Endothelial cell of umbilical vein (primary cell): ENCODE measurements around the gene MIA2. TPM values are rescaled to one million over a fixed set of nuclear protein-coding genes. Genes with fewer than 3 reads are reported as not detected.

Experiments used
- BruUV-seq: library from RNA; stranded (reverse); fragments of 400-500 nt; replicated peaks from 2 replicates; lab custom pipeline; 2021; lab: Mats Ljungman, UMichigan
- CTCF ChIA-PET: fragments of 300-600, 350-600 bp; sonication (Branson Sonifier 250); formaldehyde crosslinking; loops from one replicate; lab custom pipeline; 2021; ENCODE audit warnings: antibody characterized with exemption, inconsistent platforms; lab: Charles Lee
- POLR2A ChIA-PET: fragments of 300-600, 350-600 bp; sonication (Branson Sonifier 250); formaldehyde crosslinking; loops from one replicate; lab custom pipeline; 2021; ENCODE audit warnings: antibody characterized with exemption, inconsistent platforms; lab: Charles Lee
- DNase-seq: peaks from one replicate; pipeline ENCODE4 v3.0.0-alpha.2; 2011; ENCODE audit warnings: low read depth, low spot score
- FAIRE-seq: peaks from 2 replicates; lab custom pipeline; 2011; peaks lifted over from hg19 to GRCh38; lab: Jason Lieb, UNC
- H2AFZ ChIP-seq: 2 replicates; pipeline ENCODE4 v1.6.0; 2012; ENCODE audit warnings: low read depth, low read length, control low read depth, inconsistent platforms
- H3K27ac ChIP-seq: 2 replicates; pipeline ENCODE4 v1.5.1; 2011; ENCODE audit warnings: low read depth, mild to moderate bottlenecking, control low read depth, low read length, moderate library complexity; ENCODE audit not compliant: insufficient read depth
- H3K27me3 ChIP-seq, 2 experiments: 2 replicates each; pipeline versions ENCODE4 v1.6.0 to v1.6.1; 2011; ENCODE audit warnings: low read length in 2 of 2, mixed read lengths in 1 of 2; ENCODE audit not compliant: control insufficient read depth in 2 of 2, insufficient read depth in 2 of 2
- H3K36me3 ChIP-seq, 2 experiments: 2 replicates in 1 of 2; 3 replicates in 1 of 2; pipeline ENCODE4 v1.5.1; 2011; ENCODE audit warnings: low read length in 2 of 2, mild to moderate bottlenecking in 1 of 2, moderate library complexity in 1 of 2; ENCODE audit not compliant: control insufficient read depth in 2 of 2, insufficient read depth in 2 of 2; ENCODE audit errors: extremely low read depth in 1 of 2
- H3K4me1 ChIP-seq: 3 replicates; pipeline ENCODE4 v1.5.1; 2011; ENCODE audit warnings: mild to moderate bottlenecking, low read length; ENCODE audit not compliant: control insufficient read depth, insufficient read depth; ENCODE audit errors: extremely low read depth
- H3K4me2 ChIP-seq: 2 replicates; pipeline ENCODE4 v1.6.1; 2011; ENCODE audit warnings: low read length, control low read depth, mixed read lengths; ENCODE audit not compliant: insufficient read depth
- H3K4me3 ChIP-seq, 3 experiments: fragments of 200-600 bp in 1 of 3; sonication (generic), shearing (Covaris generic) in 1 of 3; replicated peaks in 1 of 3; 2 replicates each; pipeline ENCODE4 v1.5.1; 2011 to 2016; ENCODE audit warnings: control low read depth in 3 of 3, low read length in 3 of 3, mild to moderate bottlenecking in 2 of 3, inconsistent platforms in 1 of 3, low read depth in 1 of 3, moderate library complexity in 1 of 3; ENCODE audit not compliant: insufficient read depth in 1 of 3
- H3K79me2 ChIP-seq: 2 replicates; pipeline ENCODE4 v1.6.0; 2012; ENCODE audit warnings: low read length, inconsistent platforms; ENCODE audit not compliant: control insufficient read depth, insufficient read depth
- H3K9ac ChIP-seq: replicated peaks from 2 replicates; pipeline ENCODE3; 2011; ENCODE audit warnings: low read length, control low read depth; ENCODE audit not compliant: insufficient read depth; ENCODE audit errors: extremely low read depth
- H3K9me1 ChIP-seq: replicated peaks from 3 replicates; pipeline ENCODE4 v1.6.0; 2011; ENCODE audit warnings: mild to moderate bottlenecking, low read length; ENCODE audit not compliant: control insufficient read depth, insufficient read depth; ENCODE audit errors: extremely low read depth
- H3K9me3 ChIP-seq: replicated peaks from 2 replicates; pipeline ENCODE4 v1.5.1; 2012; ENCODE audit warnings: low read length, inconsistent platforms; ENCODE audit not compliant: control insufficient read depth, insufficient read depth
- H4K20me1 ChIP-seq: replicated peaks from 2 replicates; pipeline ENCODE3; 2011; ENCODE audit warnings: mild to moderate bottlenecking, low read length; ENCODE audit not compliant: control insufficient read depth, insufficient read depth; ENCODE audit errors: extremely low read depth
- CTCF ChIP-seq, 2 donors: IDR thresholded peaks; 1 replicate in 1 of 2; 2 replicates in 1 of 2; pipeline ENCODE4 v1.5.1; 2011; ENCODE audit warnings: low read length in 2 of 2, mild to moderate bottlenecking in 2 of 2, moderate library complexity in 2 of 2, control low read depth in 1 of 2, inconsistent platforms in 1 of 2, low read depth in 1 of 2; ENCODE audit not compliant: insufficient read depth in 1 of 2; ENCODE audit errors: extremely low read depth in 1 of 2
- EZH2 ChIP-seq: IDR thresholded peaks from 2 replicates; pipeline ENCODE4 v1.6.1; 2012; ENCODE audit warnings: borderline replicate concordance, low read depth, mild to moderate bottlenecking, moderate library complexity, low read length, inconsistent platforms; ENCODE audit not compliant: severe bottlenecking
- FOS ChIP-seq: IDR thresholded peaks from 2 replicates; pipeline ENCODE4 v1.6.1; 2011; ENCODE audit warnings: mild to moderate bottlenecking, low read length, moderate library complexity, borderline replicate concordance; ENCODE audit not compliant: insufficient read depth
- GATA2 ChIP-seq: IDR thresholded peaks from 2 replicates; pipeline ENCODE4 v1.7.0; 2011; ENCODE audit warnings: low read depth, mild to moderate bottlenecking, moderate library complexity, mixed read lengths, low read length; ENCODE audit not compliant: insufficient read length, insufficient read depth
- JUN ChIP-seq: IDR thresholded peaks from 2 replicates; pipeline ENCODE4 v1.6.1; 2011; ENCODE audit warnings: borderline replicate concordance, low read depth; ENCODE audit not compliant: insufficient read length, insufficient read depth
- MAX ChIP-seq: IDR thresholded peaks from 2 replicates; pipeline ENCODE4 v1.6.1; 2011; ENCODE audit not compliant: insufficient read depth, insufficient read length
- MYC ChIP-seq: IDR thresholded peaks from one replicate; pipeline ENCODE4 v1.6.1; 2011; ENCODE audit warnings: mild to moderate bottlenecking, low read depth, low read length
- POLR2A ChIP-seq: IDR thresholded peaks from 2 replicates; pipeline ENCODE4 v1.6.1; 2012; ENCODE audit warnings: low read depth, mild to moderate bottlenecking, control low read depth, low read length
- POLR2AphosphoS5 ChIP-seq: IDR thresholded peaks from 2 replicates; pipeline ENCODE4 v1.6.1; 2012; ENCODE audit warnings: low read depth, mild to moderate bottlenecking, control low read depth, low read length, moderate library complexity; ENCODE audit not compliant: insufficient read depth
- dilution Hi-C: fragments of 300-500 bp; cut with MboI; formaldehyde crosslinking; loops from one replicate; pipeline ENCODE4 v1.15.0; 2019; ENCODE audit warnings: low sequenced_read_pairs; ENCODE audit not compliant: extremely low pct_ligation_motif_present
- intact Hi-C: fragments of 100-400 bp; cut with micrococcal nuclease; formaldehyde crosslinking; loops from one replicate; pipeline ENCODE4 v1.10.0; 2022
- polyA plus RNA-seq, 4 experiments: library from polyadenylated mRNA; depleted of rRNA in 3 of 4; stranded (reverse) in 3 of 4; unstranded in 1 of 4; fragments of >200 nt; gene quantifications; 2 replicates each; pipeline versions ENCODE4 v1.2.1 to v1.2.3, GENCODE V29; 2011 to 2012; ENCODE audit warnings: missing spikeins in 1 of 4
- total RNA-seq: library from RNA; stranded (reverse); gene quantifications from 2 replicates; pipeline ENCODE4 v1.2.3, GENCODE V29; 2021

The MIA2 gene
- total and polyA plus RNA-seq, 2 donors (not counting 3 experiments of a cell fraction or from before 2014, with no cell fraction given) = 9.4 to 14.9 TPM

GRCh38 chr14:39434401-39434800 lies 200.7 kb downstream of the MIA2 start:
- FAIRE-seq = no peak
- no peak overlapping the region for H2AFZ ChIP-seq
- no peaks in the 10 kb centered on the region for H3K9me1 ChIP-seq
- H3K4me3 ChIP-seq = no peak overlapping the region
- no TSS peak for BruUV-seq
- ChIA-PET CTCF (no interaction called here), POLR2A (no interaction called here)
- no peaks in the 10 kb centered on the region for H3K36me3 ChIP-seq
- H3K27ac ChIP-seq = no peak overlapping the region
- H4K20me1 ChIP-seq = peaks cover 2% of the 10 kb centered on the region
- H3K79me2 ChIP-seq = peaks cover 19% of the 10 kb centered on the region
- no peaks in the 10 kb centered on the region for H3K9me3 ChIP-seq
- intact Hi-C loops = no loop called here
- no peak overlapping the region for H3K4me2 ChIP-seq
- dilution Hi-C loops = no loop called here
- peaks cover 24% of the 10 kb centered on the region for H3K4me1 ChIP-seq
- no peak for TF ChIP-seq MAX
- TF ChIP-seq GATA2 = no peak
- TF ChIP-seq MYC = no peak
- no peak for TF ChIP-seq POLR2AphosphoS5
- no peak for TF ChIP-seq POLR2A
- no peak for TF ChIP-seq FOS
- no peak for TF ChIP-seq JUN
- TF ChIP-seq EZH2 = no peak
- no peak for TF ChIP-seq CTCF (IDR thresholded peaks at IDR 0.05; ENCODE audit: extremely low read depth in 1 of 2, insufficient read depth in 1 of 2, low read depth in 1 of 2, low read length in 2 of 2)
- no peak for DNase-seq
- H3K9ac ChIP-seq = no peak overlapping the region
- peaks cover 0 to 3% of the 10 kb centered on the region in 2 experiments for H3K27me3 ChIP-seq
